ENCODE measurements around the gene SLCO1A2.

DNA sequence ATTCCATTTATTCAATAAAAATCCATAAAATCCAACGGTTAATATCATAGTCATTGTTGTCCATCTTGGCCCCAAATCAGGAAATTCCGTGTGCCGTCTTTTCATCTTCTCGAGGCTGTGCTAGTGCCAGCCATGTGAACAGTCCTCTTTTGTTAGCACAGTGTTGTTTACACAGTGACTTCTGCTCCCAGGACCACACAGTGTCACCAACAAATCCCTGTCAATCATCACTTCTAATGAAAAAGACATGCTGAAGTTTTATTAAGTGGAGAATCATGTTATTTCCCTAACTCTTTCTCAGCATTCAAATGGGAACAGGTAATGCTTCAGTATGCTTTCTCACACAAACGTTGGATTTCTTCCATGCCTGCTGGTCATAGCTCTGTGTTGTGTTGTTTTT is 1.9 kb upstream of the SLCO1A2 start:
- TF ChIP-seq, protein P1, sequence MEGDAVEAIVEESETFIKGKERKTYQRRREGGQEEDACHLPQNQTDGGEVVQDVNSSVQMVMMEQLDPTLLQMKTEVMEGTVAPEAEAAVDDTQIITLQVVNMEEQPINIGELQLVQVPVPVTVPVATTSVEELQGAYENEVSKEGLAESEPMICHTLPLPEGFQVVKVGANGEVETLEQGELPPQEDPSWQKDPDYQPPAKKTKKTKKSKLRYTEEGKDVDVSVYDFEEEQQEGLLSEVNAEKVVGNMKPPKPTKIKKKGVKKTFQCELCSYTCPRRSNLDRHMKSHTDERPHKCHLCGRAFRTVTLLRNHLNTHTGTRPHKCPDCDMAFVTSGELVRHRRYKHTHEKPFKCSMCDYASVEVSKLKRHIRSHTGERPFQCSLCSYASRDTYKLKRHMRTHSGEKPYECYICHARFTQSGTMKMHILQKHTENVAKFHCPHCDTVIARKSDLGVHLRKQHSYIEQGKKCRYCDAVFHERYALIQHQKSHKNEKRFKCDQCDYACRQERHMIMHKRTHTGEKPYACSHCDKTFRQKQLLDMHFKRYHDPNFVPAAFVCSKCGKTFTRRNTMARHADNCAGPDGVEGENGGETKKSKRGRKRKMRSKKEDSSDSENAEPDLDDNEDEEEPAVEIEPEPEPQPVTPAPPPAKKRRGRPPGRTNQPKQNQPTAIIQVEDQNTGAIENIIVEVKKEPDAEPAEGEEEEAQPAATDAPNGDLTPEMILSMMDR (IDR thresholded peaks at IDR 0.05), result no peak
- TF ChIP-seq EZH2 (IDR thresholded peaks at IDR 0.05), result no peak

Measured in neural progenitor cell (in vitro differentiated cells).